Measurements from ENCODE around the gene NAALADL2.

- TF ChIP-seq CTCF (IDR thresholded peaks at IDR 0.05; ENCODE audit: low read length) (no peak), EZH2 (IDR thresholded peaks at IDR 0.05; ENCODE audit: borderline replicate concordance, low read length) (no peak)
Measured at GRCh38 chr3:175381685-175382084, 522.6 kb downstream of the NAALADL2 start.

Measured in OCI-LY1 (cell line).